ENCODE data around the gene FGFRL1.
"Not testable (repeated sequence)": the region's sequence is repeated elsewhere in the genome, so short reads cannot be mapped to it uniquely, and the experiment has no call there.

FGFRL1 gene

DNA sequence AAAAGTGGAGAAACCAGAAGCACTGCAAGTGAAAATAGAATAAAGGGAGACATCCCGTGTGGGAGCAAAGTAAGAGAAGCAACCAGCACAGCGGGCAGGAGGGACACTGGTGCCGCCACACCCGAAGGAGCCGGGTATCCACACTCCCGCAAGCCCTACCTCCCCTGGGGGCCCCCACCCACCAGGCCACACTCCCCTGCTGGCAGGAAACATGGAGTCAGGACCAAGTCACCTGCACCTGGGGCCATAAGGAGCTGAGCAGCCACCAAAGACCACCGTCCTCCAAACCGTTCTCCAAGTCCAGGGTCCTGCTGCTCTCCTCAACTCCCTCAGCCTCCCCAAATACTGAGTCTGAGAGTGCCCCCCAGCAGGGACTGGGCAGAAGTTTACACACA is 30.5 kb downstream of the FGFRL1 start:
- DNase-seq: no peak

DNA sequence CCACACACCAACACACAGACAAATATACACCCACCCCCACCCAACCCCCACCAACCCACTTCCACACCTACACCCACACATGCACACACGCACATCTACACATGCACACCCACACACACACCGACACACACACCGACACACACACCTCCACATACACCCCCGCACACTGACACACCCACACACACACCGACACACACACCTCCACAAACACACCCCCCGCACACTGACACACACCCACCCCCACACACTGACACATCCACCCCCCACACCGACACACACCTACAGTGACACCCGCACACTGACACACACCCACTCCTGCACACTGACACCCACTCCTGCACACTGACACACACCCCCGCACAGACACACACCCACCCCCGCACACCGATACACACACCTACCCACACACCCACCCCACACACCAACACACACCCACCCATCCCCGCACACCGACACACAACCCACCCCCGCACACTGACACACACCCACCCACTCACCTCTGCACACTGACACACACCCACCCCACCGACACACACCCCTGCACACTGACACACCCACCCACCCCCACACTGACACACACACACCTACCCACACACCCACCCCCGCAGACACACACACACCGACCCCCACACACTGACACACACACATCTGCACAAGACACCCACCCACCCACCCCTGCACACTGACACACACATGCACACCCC is 31.1 kb downstream of the FGFRL1 start:
- no peak for DNase-seq

DNA sequence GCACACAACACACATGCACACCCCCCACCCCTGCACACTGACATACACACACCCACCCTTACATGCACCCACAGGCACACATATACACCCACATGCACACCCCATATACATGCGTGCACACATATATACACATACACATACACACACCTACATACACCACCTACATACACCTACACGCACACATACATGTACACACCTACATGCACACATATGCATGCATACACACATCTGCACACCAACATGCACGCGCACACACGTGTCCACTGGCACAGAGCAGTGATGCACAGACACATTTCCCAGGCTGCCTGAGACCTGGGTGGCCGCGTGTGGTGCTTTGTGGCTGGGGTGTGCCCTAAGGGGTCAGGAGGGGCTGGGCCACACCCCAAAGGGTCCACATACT is 31.7 kb downstream of the FGFRL1 start:
- no peak for DNase-seq

DNA sequence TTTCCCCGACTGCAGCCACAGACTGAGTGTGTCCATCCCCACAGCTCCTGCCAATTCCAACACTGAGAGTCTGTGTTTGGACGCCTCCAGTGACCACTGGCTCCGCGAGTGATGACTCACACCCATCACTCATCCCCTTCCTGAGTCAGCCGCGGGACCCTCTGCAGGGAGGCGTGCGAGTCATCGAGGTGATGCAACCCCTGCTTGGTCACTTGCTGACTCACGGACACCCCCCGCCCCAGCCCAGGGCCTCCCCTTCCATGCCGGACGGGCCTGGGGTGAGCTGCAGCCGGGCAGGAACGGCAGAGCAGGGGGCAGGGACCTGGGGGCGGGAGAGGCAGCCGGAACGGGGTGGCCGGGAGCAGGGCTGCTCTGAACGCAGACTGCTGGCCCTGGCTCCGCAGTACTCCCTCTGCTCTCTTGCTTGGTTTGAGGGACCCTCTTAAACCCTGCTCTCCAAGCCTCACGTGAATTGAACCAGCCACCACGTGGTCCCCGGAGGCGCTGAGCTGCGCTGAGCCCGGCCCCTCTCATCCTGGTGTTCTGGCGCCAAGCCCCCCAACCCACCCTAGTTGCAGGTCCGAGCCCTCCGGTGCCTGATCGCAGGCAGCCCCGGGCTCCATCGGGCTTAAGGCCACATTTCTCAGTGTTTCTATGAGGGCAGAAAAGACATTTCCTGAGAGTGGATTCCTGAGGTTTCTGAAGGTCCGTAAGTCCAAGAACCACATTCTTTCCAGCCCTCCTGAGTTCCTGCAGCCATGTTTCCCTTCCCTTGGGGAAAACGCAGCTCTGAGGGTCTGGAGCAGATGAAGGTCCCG is 32.4 kb downstream of the FGFRL1 start:
- no peak for DNase-seq

DNA sequence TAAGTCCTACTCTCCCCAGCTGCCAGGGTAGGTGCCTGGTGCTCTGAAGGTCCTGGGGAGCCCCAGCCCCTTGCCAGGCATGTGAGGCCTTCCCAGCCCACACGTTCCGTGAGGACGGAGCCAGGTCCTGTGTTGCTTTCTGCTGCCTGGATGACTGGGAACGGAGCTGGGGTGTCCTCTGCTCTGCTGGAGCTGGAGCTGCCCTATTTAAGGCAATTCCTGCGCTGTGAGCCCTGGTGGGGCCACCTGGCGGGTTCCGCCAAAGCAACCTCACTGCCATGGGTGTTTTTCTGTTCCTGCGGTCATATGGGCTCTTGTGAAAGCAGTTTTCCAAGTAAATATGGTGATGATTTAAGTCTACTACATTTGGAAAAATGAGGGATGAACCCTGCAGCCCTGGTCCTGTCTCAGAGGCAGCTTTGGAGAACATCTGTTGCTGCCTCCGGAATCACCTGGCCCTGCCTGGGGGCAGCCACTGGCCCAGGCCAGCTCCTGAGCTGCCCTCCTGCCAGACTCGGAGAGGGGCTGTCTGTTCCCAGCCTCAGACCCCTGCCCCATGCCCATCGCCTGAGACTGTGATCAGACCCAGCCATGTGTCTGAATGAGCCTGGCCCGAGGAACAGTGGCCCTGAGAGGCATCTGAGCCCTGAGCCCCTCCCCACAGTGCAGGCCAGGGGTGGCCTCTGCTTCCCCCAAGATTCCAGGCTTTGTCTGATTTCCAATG is 33.2 kb downstream of the FGFRL1 start:
- DNase-seq: no peak

DNA sequence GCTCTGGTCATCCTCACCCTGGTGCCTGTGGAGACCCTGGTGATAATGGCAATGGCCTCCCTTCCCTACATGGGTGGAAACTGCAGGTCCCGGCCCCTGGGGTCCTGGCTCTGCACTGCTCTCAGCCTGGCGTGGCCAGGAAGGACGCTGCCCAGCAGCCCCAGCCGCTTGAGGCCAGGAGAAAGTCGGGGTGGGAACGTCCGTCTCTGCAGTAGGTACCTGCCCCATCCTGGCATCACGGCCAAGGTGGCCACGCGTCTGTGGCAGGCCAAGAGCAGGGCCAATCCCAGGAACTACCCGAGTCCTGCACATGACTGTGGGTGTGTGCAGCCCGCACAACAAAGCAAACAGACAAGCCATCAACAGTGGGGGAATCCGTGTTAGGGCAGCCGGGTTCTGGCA is 33.8 kb downstream of the FGFRL1 start:
- DNase-seq: no peak

DNA sequence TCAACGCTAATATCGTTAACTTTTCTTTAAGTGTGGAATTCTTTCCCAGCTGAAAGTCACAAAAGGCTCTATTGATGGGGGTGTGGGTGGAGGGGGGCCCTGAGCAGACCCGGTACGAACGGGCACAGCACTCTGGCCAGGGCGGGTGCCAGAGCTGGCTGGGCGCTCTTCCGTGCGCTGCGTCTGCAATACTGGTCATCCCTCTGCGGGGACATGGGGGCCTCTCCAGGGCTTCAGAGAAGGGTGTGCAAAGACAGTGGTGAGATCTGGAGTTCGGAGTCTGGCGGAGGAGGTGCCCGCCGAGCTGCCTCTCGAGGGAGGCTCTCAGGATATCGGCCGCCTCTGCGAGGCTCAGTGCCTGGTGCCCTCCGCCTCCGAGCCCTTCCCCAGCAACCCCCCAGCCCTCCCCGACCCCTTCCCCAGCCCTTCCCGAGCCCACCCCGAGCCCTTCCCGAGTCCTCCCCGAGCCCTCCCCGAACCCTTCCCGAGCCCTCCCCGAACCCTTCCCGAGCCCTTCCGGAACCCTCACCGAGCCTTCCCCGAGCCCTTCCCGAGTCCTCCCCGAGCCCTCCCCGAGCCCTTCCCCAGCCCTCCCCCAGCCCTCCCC is 34.3 kb downstream of the FGFRL1 start:
- DNase-seq: no peak

DNA sequence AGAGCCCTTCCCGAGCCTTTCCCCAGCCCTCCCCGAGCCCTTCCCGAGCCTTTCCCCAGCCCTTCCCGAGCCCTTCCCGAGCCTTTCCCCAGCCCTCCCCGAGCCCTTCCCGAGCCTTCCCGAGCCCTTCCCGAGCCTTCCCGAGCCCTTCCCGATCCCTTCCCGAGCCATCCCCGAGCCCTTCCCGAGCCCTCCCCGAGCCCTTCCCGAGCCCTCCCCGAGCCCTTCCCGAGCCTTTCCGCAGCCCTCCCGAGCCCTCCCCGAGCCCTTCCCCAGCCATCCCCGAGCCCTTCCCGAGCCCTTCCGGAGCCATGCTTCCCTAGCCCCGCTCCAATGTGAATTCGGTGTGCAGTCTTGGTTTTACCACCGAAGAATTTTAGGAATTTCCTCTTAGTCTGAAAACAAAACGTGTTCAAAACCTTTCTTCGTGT is 35.2 kb downstream of the FGFRL1 start:
- not testable (repeated sequence) for DNase-seq

DNA sequence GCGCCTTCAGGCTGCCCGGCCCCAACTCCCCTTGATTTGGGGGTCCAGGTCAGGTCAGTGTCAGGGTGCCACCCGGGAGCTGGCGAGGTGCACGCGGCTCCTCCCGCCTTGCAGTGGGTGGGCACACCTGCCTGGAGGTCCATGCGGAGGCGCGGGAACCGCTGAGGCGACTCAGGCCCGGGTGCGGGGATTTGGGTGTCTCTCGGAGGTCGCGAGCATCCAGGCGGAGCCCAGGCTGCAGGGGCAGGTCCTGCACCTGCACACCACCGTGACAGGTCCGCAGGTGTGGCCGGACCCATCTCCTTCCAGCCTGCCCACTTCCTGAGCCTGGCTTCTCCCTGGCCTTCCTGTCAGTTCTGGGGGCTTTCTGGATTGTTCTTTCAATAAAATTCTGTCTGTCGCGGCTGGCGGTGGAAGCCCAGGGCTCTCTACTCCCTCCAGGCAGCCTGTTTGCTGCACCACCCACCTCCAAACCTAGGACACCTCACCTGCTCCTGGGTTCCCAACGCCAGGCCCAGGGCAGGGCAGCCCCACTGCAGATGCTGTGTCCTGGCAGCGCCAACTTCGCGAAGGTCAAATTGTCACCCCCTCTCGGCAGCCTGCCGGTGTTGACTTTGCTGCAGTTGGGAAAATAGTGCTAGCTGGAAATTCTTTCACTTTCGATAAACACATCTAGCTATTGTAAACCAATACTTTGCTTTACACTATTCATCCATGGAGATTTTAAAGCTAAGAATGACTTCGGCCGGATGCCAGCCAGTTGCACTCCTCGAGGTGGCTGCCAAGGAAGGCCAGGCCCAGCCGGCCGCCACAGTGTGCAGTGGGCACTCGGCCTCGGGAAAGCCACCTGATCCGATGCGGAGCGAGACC is 35.9 kb downstream of the FGFRL1 start:
- DNase-seq: no peak

DNA sequence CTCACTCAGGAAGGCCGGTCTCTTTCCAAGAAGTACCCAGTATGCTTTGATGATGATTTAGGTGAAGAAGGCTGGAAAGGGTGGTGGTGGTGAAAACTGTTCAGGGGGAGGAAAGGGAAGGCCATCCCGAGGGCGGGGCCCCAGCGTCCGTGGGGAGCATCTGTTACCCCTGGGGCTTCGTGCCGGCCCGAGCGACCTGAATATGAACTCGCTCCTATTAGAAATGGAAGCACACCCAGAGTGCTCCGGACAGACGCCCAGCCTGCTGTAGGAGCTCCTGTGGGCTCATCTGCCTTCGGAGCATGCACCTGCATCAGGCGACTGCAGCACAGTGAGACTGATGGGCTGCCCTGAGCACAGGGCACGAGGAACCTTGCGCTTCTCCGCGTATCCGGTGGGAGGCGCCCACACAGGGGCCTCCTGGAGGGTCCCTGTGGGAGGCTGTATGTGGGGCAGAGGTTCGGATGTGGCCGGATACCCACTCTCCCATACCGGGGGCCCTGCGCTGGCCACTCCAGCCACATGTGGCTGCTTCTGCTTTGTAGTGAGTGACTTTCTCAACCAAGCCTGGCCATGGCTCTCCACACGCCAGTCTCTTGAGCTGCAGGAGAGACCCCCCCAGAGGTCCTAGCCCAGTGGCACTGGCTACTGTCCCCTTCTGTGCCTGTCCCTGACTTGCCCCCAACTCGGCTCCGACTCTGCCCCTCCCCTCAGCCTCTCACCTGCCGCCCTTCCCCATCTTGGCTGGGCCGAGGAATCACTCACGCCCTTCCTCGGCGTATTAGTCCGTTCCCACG is 36.7 kb downstream of the FGFRL1 start:
- DNase-seq: no peak

DNA sequence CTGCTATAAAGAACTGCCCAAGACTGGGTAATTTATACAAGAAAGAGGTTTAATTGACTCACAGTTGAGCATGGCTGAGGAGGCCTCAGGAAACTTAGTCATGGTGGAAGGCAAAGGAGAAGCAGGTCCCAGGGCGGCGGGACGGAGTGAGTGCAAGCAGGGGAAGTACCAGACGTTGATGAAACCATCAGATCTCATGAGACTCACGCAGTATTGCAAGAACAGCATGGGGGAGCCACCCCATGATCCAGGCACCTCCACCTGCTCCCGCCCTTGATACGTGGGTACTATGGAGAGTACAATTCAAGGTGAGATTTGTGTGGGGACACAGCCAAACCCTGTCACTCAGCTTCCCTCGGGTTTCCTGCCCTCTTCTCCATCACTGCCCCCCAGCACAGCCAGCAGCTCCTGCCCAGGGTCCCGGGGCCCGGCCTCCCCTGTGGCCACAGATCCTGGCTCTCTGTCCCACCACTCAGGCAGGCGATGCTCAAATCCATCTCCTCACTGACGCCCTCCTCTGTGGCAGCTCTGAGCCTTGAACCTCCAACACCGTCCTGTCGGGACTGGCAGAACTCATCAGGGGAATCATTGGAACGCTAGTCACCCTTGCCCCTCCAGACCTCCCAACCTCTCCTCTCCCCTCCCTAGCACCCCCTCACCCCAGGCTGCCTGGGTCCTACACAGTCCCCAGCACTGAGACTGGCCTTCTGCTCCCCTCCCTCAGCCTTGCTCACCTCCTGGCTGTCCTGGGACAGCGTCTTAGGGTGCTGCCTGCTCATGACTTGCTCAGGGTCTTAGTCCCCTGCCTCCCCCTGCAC is 37.6 kb downstream of the FGFRL1 start:
- no peak for DNase-seq

DNA sequence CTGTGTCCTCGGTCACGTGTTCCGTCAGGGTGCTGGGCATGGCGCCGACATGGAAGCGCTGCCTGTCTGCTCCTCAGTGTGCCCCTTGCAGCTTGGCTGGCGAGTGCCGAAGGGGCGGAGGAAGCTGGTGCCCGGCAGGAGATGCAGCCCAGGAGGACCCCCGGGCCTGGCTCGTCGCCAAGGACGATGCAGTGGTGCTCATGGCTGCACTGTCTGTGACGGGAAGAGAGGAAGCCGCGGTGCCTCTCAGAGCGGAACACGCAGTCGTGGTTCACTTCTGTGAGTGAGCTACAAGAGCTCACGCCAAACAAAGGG is 38.1 kb downstream of the FGFRL1 start:
- peak; percentile 40 for DNase-seq

DNA sequence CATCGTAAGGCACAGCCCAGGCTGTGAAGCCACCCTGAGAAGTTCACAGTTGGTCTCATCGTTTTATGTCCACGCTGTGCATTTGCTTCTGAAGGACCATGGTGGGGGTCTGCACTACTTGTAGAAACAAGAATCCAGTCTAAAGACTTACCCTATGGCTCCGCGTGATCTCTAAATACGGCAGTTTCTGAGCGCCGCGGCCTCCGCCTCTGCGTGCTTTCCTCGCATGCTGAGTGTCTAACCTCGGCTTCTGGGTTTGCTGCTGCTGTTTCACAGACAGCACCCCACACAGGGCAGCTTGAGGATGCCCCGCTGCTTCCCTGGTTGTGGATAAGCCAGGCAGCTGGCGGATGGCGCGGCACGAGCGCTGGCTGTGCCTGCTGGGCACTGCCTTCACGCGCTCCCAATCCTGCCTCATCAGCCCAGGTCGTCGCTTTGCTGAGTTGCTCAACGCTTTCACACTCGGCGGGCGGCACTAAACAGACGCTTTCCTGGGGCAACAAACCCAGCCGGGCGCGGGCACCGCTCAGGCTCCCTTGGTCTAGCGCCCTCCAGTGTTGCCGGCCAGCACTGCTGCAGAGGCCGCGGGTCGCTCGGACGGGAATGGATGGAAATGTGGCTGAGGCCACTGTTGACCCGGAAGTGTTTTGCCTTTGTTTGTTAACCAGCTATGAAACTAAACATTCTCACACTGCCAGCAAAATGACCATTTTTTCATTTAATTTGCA is 39.2 kb downstream of the FGFRL1 start:
- DNase-seq: no peak

DNA sequence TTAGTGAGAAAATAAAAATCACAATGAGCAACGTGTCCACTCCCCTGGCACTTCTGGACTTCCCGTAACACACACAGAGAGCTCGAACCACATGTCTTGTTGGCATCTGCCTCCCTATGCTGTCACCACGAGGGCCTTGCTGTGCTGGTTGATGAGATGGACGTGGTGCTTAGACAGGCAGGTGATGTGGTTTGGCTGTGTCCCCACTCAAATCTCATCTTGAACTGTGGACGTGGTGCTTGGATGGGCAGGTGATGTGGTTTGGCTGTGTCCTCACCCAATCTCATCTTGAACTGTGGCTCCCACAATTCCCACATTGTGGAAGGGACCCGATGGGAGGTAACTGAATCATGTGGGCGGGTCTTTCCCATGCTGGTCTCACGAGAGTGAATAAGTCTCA is 40.0 kb downstream of the FGFRL1 start:
- DNase-seq: no peak

DNA sequence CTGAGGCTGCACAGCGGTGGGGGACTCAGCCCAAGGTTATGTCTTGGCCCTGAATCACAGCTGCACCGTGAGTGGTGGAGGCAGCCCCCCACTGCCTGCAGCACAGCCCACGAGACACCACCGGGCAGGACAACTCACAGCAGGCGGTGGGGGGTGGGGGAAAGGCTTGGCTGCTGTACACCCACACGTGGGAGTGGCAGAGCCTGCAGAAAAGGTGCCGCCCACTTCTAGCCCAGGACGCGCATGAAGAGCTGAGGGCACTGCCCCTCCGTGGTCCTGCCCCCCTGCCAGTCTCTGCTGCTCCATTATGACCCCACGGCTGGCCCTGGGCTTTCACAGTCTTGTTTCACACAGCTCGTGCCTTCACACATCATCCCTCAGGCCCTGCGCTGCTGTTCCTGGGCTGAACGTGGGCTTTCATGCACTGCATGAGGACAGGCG is 40.8 kb downstream of the FGFRL1 start:
- DNase-seq: no peak

DNA sequence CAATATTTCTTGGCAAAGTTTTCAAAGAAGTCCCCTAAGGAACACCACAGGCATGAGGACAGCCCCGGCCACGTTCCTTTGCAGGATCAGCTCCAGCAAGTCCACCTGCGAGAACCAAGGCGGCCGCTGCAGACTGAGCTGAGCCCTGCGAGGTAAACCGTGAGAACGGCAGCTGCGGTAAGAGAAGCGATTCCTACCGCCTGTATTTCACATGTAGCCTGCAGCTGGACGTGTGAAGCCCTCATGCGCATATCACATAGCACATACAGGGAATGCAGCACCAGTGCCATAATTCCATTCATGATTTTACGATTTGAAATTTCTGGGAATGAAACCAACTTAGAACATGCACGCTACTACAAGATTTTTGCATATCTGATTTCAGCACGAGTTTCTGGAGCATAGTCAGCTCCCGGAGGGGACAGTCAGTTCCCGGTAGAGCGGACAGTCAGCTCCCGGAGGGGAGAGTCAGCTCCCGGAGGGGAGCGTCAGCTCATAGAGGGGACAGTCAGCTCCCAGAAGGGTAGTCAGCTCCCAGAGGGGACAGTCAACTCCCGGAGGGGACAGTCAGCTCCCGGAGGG is 41.7 kb downstream of the FGFRL1 start:
- DNase-seq: no peak

DNA sequence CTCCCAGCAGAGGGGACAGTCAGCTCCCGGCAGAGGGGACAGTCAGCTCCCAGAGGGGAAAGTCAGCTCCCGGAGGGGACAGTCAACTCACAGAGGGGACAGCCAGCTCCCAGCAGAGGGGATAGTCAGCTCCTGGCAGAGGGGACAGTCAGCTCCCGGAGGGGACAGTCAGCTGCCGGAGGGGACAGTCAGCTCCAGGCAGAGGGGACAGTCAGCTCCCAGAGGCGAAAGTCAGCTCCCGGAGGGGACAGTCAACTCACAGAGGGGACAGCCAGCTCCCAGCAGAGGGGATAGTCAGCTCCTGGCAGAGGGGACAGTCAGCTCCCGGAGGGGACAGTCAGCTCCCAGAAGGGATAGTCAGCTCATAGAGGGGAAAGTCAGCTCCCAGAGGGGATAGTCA is 42.5 kb downstream of the FGFRL1 start:
- DNase-seq: not testable (repeated sequence)

DNA sequence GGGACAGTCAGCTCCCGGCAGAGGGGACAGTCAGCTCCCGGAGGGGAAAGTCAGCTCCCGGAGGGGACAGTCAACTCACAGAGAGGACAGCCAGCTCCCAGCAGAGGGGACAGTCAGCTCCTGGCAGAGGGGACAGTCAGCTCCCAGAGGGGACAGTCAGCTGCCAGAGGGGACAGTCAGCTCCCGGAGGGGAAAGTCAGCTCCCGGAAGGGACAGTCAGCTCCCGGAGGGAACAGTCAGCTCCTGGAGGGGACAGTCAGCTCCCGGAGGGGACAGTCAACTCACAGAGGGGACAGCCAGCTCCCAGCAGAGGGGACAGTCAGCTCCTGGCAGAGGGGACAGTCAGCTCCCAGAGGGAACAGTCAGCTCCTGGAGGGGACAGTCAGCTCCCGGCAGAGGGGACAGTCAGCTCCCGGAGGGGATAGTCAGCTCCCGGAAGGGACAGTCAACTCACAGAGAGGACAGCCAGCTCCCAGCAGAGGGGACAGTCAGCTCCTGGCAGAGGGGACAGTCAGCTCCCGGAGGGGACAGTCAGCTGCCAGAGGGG is 43.3 kb downstream of the FGFRL1 start:
- DNase-seq: not testable (repeated sequence)

DNA sequence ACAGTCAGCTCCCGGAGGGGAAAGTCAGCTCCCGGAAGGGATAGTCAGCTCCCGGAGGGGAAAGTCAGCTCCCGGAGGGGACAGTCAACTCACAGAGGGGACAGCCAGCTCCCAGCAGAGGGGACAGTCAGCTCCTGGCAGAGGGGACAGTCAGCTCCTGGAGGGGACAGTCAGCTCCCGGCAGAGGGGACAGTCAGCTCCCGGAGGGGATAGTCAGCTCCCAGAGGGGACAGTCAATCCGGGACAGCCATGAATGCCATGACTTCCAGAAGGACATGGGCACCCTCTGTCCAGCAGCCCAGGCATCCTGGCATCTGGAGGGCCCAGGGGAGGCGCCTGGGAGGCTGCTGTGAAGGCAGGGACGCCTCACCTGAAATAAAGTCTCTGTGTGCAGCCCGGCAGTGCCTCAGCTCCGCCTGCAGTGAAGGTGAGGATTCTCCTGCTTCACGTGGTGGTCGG is 43.8 kb downstream of the FGFRL1 start:
- DNase-seq: not testable (repeated sequence)

Data from DMS79 (cell line).